ENCODE results near the gene RASA3.

RASA3 gene

GRCh38 chr13:114059946-114060860 lies 72.2 kb downstream of the RASA3 start:
- DNase-seq (ENCODE audit: insufficient read length, low spot score), result no peak
- TF ChIP-seq, protein P1, sequence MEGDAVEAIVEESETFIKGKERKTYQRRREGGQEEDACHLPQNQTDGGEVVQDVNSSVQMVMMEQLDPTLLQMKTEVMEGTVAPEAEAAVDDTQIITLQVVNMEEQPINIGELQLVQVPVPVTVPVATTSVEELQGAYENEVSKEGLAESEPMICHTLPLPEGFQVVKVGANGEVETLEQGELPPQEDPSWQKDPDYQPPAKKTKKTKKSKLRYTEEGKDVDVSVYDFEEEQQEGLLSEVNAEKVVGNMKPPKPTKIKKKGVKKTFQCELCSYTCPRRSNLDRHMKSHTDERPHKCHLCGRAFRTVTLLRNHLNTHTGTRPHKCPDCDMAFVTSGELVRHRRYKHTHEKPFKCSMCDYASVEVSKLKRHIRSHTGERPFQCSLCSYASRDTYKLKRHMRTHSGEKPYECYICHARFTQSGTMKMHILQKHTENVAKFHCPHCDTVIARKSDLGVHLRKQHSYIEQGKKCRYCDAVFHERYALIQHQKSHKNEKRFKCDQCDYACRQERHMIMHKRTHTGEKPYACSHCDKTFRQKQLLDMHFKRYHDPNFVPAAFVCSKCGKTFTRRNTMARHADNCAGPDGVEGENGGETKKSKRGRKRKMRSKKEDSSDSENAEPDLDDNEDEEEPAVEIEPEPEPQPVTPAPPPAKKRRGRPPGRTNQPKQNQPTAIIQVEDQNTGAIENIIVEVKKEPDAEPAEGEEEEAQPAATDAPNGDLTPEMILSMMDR (IDR thresholded peaks at IDR 0.05; ENCODE audit: insufficient read depth, missing control alignments), result no peak
- FAIRE-seq, result no peak

- no peak for DNase-seq (ENCODE audit: insufficient read length, low spot score)
- no peak for FAIRE-seq
- TF ChIP-seq, protein P1 (IDR thresholded peaks at IDR 0.05; ENCODE audit: insufficient read depth, missing control alignments), result no peak
Observed at GRCh38 chr13:114059428-114059827, 73.0 kb downstream of the RASA3 start.

DNA sequence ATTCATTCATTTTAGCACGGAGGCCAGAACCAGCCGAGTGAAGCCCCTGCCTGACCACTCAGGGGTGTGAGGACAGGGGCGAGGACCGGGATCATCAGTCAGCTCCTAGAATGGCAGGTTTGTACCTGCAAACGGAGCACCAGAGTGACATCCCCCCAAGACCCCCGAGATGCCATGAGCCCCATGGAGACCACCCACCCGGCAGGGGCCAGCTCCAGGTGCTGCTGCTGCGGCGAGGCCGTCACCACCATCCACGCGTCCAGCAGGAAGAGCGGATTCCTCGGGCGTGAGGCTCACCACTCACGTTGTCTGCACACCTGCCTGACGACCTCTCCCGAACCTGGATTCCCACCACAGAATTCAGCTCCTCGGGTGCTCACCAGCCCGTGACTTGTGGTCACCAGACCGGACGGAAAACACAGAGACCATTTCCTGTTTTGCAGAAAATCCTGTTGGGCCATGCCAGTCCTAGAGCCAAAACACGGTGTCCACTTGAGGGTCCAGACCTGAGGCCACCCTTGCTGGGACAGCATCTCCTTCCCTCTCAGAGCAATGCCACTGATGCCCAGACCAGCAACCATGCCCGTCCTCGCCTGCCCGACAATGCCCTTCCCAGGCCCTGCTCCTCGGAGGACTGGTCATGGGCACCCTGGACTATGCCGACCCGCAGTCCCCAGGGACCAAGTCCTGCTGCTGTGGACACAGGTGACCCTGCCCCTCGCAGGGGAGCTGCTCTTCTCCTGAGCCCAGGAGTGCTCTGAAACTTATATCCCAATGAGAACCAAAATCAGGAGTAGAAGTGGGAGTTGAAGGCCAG lies 74.2 kb downstream of the RASA3 start:
- FAIRE-seq (no peak), DNase-seq (ENCODE audit: insufficient read length, low spot score) (no peak)
- TF ChIP-seq, protein P1 (IDR thresholded peaks at IDR 0.05; ENCODE audit: insufficient read depth, missing control alignments), result no peak

- no peak for DNase-seq (ENCODE audit: insufficient read length, low spot score)
- FAIRE-seq, result no peak
- TF ChIP-seq, protein P1 (IDR thresholded peaks at IDR 0.05; ENCODE audit: insufficient read depth, missing control alignments), result no peak
Observed at GRCh38 chr13:114057166-114058050, 75.0 kb downstream of the RASA3 start.

- DNase-seq (ENCODE audit: insufficient read length, low spot score), result no peak
- no peak for FAIRE-seq
- TF ChIP-seq, protein P1 (IDR thresholded peaks at IDR 0.05; ENCODE audit: insufficient read depth, missing control alignments), result no peak
Observed at GRCh38 chr13:114056205-114057013, 76.0 kb downstream of the RASA3 start.

GRCh38 chr13:114055766-114056165 lies 76.7 kb downstream of the RASA3 start:
- TF ChIP-seq, protein P1 (IDR thresholded peaks at IDR 0.05; ENCODE audit: insufficient read depth, missing control alignments), result no peak
- FAIRE-seq (no peak), DNase-seq (ENCODE audit: insufficient read length, low spot score) (no peak)
